PC-3 (cell line): ENCODE measurements around the gene LUC7L2.

Experiments
- EZH2phosphoT487 ChIP-seq: fragments of 300-600 bp; sonication (generic); IDR thresholded peaks from 2 replicates; pipeline ENCODE4 v1.6.1; 2018; ENCODE audit warnings: mild to moderate bottlenecking, antibody characterized with exemption, low read length, borderline replicate concordance
- TF ChIP-seq, protein P1 (sequence below): fragments of 300-600 bp; sonication (generic); conservative IDR thresholded peaks from 2 replicates; pipeline ENCODE4 v1.5.1; 2017; ENCODE audit warnings: antibody characterized with exemption, low read depth, mild to moderate bottlenecking, low read length

DNA sequence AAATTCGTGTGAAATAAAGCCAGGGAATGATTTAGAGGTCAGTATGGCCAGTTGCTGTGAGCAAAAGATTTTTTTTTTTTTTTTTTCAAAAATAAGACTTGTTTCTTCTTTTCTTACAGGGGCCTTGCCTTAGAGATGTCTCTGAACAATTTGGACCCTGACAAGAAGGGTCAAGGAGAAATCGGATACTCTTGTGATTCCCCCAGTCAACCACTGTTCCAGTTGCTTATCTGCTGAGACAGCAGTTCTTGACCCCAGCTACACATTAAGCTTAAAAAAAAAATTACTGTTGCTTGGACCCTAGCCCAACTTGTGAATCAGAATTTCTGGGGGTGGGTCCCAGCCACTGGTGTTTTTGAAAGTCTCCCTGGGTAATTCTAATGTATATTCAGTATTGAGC is 30.6 kb upstream of the LUC7L2 start:
- TF ChIP-seq, protein P1, sequence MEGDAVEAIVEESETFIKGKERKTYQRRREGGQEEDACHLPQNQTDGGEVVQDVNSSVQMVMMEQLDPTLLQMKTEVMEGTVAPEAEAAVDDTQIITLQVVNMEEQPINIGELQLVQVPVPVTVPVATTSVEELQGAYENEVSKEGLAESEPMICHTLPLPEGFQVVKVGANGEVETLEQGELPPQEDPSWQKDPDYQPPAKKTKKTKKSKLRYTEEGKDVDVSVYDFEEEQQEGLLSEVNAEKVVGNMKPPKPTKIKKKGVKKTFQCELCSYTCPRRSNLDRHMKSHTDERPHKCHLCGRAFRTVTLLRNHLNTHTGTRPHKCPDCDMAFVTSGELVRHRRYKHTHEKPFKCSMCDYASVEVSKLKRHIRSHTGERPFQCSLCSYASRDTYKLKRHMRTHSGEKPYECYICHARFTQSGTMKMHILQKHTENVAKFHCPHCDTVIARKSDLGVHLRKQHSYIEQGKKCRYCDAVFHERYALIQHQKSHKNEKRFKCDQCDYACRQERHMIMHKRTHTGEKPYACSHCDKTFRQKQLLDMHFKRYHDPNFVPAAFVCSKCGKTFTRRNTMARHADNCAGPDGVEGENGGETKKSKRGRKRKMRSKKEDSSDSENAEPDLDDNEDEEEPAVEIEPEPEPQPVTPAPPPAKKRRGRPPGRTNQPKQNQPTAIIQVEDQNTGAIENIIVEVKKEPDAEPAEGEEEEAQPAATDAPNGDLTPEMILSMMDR, result no peak
- TF ChIP-seq EZH2phosphoT487, result no peak
